ELR (cell line): ENCODE results near the gene SHMT1.

Experiments
- DNase-seq: peaks from one replicate; pipeline ENCODE4 v3.0.0-alpha.2; 2015; ENCODE audit warnings: low read depth

The SHMT1 gene

GRCh38 chr17:18281788-18282187 is 81.6 kb downstream of the SHMT1 start:
- DNase-seq, result no peak

GRCh38 chr17:18280766-18281371 is 82.5 kb downstream of the SHMT1 start:
- DNase-seq, result no peak

- no peak for DNase-seq
These were observed 83.1 kb downstream of the SHMT1 start for GRCh38 chr17:18280249-18280648.

GRCh38 chr17:18278867-18279266 is 84.5 kb downstream of the SHMT1 start:
- DNase-seq, result peak; percentile 51
